SU-DHL-6 (cell line): ENCODE results near the gene PDE6G.

ENCODE experiments used
- EZH2phosphoT487 ChIP-seq: fragments of 200-600 bp; sonication (generic), shearing (Covaris generic); conservative IDR thresholded peaks from 2 replicates; pipeline ENCODE4 v1.6.1; 2018; ENCODE audit warnings: mild to moderate bottlenecking, antibody characterized with exemption, low read length, moderate library complexity, mixed read lengths
- TF ChIP-seq, protein P1 (sequence below): fragments of 200-600 bp; sonication (generic); IDR thresholded peaks from one replicate; pipeline ENCODE4 v1.5.1; 2017; ENCODE audit warnings: antibody characterized with exemption, mild to moderate bottlenecking, low read length, moderate library complexity; ENCODE audit not compliant: insufficient read depth, poor library complexity, severe bottlenecking

- TF ChIP-seq, protein P1, sequence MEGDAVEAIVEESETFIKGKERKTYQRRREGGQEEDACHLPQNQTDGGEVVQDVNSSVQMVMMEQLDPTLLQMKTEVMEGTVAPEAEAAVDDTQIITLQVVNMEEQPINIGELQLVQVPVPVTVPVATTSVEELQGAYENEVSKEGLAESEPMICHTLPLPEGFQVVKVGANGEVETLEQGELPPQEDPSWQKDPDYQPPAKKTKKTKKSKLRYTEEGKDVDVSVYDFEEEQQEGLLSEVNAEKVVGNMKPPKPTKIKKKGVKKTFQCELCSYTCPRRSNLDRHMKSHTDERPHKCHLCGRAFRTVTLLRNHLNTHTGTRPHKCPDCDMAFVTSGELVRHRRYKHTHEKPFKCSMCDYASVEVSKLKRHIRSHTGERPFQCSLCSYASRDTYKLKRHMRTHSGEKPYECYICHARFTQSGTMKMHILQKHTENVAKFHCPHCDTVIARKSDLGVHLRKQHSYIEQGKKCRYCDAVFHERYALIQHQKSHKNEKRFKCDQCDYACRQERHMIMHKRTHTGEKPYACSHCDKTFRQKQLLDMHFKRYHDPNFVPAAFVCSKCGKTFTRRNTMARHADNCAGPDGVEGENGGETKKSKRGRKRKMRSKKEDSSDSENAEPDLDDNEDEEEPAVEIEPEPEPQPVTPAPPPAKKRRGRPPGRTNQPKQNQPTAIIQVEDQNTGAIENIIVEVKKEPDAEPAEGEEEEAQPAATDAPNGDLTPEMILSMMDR: no peak
- no peak for TF ChIP-seq EZH2phosphoT487
Observed at GRCh38 chr17:81664051-81664470, 7.7 kb upstream of the PDE6G start.
